ENCODE results near the gene CASTOR1. TPM values are rescaled to one million over a fixed set of nuclear protein-coding genes. Genes with fewer than 3 reads are reported as not detected.

Gene CASTOR1
- total RNA-seq, 1 donor from 2014 or later, result 2.4 TPM

DNA sequence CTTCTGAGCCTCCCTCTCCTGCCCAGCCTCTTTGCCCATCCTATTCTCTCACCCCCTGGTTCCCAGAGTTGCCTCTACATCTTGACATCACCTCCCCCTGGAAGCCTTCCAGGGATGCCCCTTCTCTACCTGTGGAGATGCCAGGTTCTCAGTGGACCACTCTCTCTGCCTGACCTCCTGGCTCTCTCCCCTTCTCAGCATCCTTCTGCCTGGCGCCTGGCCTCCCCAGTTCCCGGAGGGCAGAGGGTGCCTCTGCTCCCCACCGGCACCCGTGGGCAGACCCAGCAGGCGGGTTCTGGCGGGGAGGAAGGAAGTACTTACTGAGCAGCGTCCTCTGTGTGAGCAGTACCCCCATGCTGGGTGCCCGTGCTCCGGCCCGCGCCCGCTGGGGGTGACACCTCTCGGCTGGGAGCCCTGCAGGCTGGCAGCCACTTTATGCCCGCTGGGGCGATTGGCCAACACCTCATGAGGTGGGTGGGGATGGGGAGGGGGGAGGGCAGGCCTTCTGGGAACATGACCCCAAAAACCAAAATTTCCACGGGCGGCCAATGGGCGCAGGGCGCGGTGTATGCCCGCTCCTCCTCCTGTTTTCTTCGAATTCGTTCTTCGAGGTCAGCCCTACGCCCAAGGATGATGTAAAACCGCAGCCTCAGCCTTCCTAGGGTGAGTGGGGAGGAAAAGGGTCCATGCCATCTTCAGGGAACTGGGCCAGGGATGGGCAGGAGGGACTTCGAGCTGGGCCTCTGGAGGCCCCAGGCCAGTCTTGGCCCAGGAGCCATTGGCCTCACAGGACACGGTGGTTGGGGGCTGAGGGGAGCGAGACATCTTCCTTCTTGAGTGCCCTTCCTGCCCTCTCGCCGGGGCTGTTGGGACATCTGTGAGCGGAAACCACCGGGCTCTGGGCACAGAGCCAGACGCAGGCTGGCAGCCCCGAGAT is 22.6 kb downstream of the CASTOR1 start, which contains the start of gene OSM:
OSM (minus strand) TSS at position 407 of the 937 bp plus-strand sequence; CDS start at position 355, 52 bp downstream.
- TF ChIP-seq, protein P1, sequence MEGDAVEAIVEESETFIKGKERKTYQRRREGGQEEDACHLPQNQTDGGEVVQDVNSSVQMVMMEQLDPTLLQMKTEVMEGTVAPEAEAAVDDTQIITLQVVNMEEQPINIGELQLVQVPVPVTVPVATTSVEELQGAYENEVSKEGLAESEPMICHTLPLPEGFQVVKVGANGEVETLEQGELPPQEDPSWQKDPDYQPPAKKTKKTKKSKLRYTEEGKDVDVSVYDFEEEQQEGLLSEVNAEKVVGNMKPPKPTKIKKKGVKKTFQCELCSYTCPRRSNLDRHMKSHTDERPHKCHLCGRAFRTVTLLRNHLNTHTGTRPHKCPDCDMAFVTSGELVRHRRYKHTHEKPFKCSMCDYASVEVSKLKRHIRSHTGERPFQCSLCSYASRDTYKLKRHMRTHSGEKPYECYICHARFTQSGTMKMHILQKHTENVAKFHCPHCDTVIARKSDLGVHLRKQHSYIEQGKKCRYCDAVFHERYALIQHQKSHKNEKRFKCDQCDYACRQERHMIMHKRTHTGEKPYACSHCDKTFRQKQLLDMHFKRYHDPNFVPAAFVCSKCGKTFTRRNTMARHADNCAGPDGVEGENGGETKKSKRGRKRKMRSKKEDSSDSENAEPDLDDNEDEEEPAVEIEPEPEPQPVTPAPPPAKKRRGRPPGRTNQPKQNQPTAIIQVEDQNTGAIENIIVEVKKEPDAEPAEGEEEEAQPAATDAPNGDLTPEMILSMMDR (IDR thresholded peaks at IDR 0.05; ENCODE audit: insufficient read depth, low read length, severe bottlenecking), result no peak
- Histone ChIP-seq H3K36me3 (ENCODE audit: control insufficient read depth, insufficient read depth, low read length) (no peaks in the 10 kb centered on the region), H3K4me3 (ENCODE audit: low read depth, low read length) (no peak within 1 kb of the TSS), H3K27me3 (ENCODE audit: control insufficient read depth, insufficient read depth, low read length) (peaks cover 2% of the 10 kb centered on the region)
- DNase-seq (ENCODE audit: low read depth) (no peak), FAIRE-seq (no peak)

GRCh38 chr22:30265823-30266444 is 23.4 kb downstream of the CASTOR1 start:
- no peaks in the 10 kb centered on the region for H3K36me3 ChIP-seq (ENCODE audit: control insufficient read depth, insufficient read depth, low read length)
- DNase-seq (ENCODE audit: low read depth) (no peak), FAIRE-seq (no peak)
- H3K27me3 ChIP-seq (ENCODE audit: control insufficient read depth, insufficient read depth, low read length), result peaks cover 2% of the 10 kb centered on the region
- no peak overlapping the region for H3K4me3 ChIP-seq (ENCODE audit: low read depth, low read length)
- TF ChIP-seq, protein P1 (IDR thresholded peaks at IDR 0.05; ENCODE audit: insufficient read depth, low read length, severe bottlenecking), result no peak

- TF ChIP-seq, protein P1 (IDR thresholded peaks at IDR 0.05; ENCODE audit: insufficient read depth, low read length, severe bottlenecking), result no peak
- Histone ChIP-seq H3K4me3 (ENCODE audit: low read depth, low read length) (no peak overlapping the region), H3K36me3 (ENCODE audit: control insufficient read depth, insufficient read depth, low read length) (no peaks in the 10 kb centered on the region), H3K27me3 (ENCODE audit: control insufficient read depth, insufficient read depth, low read length) (peaks cover 2% of the 10 kb centered on the region)
- DNase-seq (ENCODE audit: low read depth) (no peak), FAIRE-seq (no peak)
Measured at GRCh38 chr22:30265131-30265720, 24.1 kb downstream of the CASTOR1 start.

DNA sequence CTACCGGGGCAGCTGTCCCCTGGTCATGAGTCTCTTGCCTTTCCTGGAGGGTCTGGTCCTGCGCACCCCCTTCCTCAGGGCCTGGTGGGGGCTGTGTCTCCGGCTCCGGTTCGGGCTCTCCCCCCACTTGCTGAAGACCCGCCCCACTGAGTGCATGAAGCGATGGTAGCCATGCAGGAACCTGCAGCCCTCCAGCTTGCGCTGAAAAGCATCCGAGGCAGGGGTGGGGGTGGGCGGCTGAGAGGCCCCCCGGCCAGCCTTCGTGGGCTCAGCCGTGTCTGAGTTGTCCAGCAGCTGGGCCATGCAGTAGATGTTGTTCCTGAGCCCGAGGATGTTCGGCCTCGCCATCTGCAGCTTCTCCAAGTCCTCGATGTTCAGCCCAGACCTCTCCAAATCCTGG is 25.4 kb downstream of the CASTOR1 start:
- FAIRE-seq (no peak), DNase-seq (ENCODE audit: low read depth) (no peak)
- Histone ChIP-seq H3K4me3 (ENCODE audit: low read depth, low read length) (no peak overlapping the region), H3K27me3 (ENCODE audit: control insufficient read depth, insufficient read depth, low read length) (peaks cover 2% of the 10 kb centered on the region), H3K36me3 (ENCODE audit: control insufficient read depth, insufficient read depth, low read length) (no peaks in the 10 kb centered on the region)
- TF ChIP-seq, protein P1 (IDR thresholded peaks at IDR 0.05; ENCODE audit: insufficient read depth, low read length, severe bottlenecking), result no peak

GRCh38 chr22:30262917-30263741 is 26.2 kb downstream of the CASTOR1 start:
- no peak for FAIRE-seq
- H3K4me3 ChIP-seq (ENCODE audit: low read depth, low read length), result no peak overlapping the region

More at GRCh38 chr22:30262917-30263741, 26.2 kb downstream of the CASTOR1 start:
- H3K36me3 ChIP-seq (ENCODE audit: control insufficient read depth, insufficient read depth, low read length), result no peaks in the 10 kb centered on the region
- peaks cover 2% of the 10 kb centered on the region for H3K27me3 ChIP-seq (ENCODE audit: control insufficient read depth, insufficient read depth, low read length)
- TF ChIP-seq, protein P1 (IDR thresholded peaks at IDR 0.05; ENCODE audit: insufficient read depth, low read length, severe bottlenecking), result peak; percentile 84
- peak; percentile 32 for DNase-seq (ENCODE audit: low read depth)

Measured in bronchial epithelial cell (primary cell).